Memory B cell (primary cell): ENCODE data around the gene EGFL8.
A peak's percentile ranks its signal among the peaks of the same experiment; 100 is the strongest.

Experiments
- ATAC-seq: fragments of 150-1000 bp; cut with Tn5 transposase; 2 replicates; pipeline ENCODE4 v1.10.0; 2021; ENCODE audit warnings: low read depth, mild to moderate bottlenecking, moderate library complexity
- DNase-seq, 2 donors: peaks; one replicate each; pipeline ENCODE4 v3.0.0; 2022; ENCODE audit warnings: low spot score in 2 of 2
- H3K27ac Mint-ChIP-seq: one replicate; pipeline ENCODE4 v1.8.0; 2022; ENCODE audit warnings: mild to moderate bottlenecking, moderate library complexity, mixed read lengths
- H3K27me3 Mint-ChIP-seq: one replicate; pipeline ENCODE4 v1.8.0; 2022; ENCODE audit warnings: mixed read lengths
- H3K36me3 Mint-ChIP-seq: one replicate; pipeline ENCODE4 v1.8.0; 2022; ENCODE audit warnings: mild to moderate bottlenecking, mixed read lengths
- H3K4me1 Mint-ChIP-seq: one replicate; pipeline ENCODE4 v1.8.0; 2022; ENCODE audit warnings: mixed read lengths
- H3K4me3 Mint-ChIP-seq: one replicate; pipeline ENCODE4 v1.8.0; 2022; ENCODE audit warnings: mild to moderate bottlenecking, moderate library complexity, mixed read lengths
- H3K9me3 Mint-ChIP-seq: one replicate; pipeline ENCODE4 v1.8.0; 2022; ENCODE audit warnings: mixed read lengths

EGFL8 gene

DNA sequence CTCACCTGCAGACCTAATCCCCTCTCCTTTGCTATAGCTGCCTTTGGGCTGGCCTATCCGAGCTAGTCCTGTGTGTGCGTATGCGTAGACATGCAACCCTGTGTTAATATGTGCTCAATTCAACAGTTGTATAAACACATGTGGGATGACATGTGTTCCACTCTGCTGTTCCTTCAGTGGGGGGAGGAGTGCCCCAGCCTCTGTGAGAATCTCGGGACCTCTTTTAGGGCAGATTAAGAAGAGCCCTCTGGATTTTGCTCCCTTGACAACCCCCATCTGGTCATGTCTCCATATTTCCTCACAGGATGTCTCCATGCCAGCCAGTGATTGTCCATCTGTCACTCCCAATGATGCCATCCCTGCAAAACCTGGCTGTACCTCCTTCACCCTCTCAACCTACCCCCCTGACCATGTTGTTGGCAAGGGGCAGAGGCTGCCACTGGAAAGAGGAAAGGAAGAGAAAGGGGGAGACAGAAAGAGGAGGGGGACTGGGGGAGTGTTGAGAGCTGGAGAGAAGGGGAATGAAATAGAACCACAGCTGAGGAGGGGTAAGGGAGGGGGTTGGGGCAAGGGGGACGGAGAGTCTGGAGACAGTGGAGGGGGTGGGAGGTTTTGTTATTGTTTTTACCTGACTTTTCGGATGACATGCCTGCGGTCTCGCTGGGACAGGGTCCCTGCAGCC is 13.1 kb upstream of the EGFL8 start:
- DNase-seq (no peak), ATAC-seq (no peak)
- Mint-ChIP-seq H3K4me1 (peaks cover 24% of the 10 kb centered on the region), H3K4me3 (no peak overlapping the region), H3K27ac (no peak overlapping the region), H3K36me3 (no peaks in the 10 kb centered on the region), H3K9me3 (no peaks in the 10 kb centered on the region), H3K27me3 (peaks cover 37% of the 10 kb centered on the region)

DNA sequence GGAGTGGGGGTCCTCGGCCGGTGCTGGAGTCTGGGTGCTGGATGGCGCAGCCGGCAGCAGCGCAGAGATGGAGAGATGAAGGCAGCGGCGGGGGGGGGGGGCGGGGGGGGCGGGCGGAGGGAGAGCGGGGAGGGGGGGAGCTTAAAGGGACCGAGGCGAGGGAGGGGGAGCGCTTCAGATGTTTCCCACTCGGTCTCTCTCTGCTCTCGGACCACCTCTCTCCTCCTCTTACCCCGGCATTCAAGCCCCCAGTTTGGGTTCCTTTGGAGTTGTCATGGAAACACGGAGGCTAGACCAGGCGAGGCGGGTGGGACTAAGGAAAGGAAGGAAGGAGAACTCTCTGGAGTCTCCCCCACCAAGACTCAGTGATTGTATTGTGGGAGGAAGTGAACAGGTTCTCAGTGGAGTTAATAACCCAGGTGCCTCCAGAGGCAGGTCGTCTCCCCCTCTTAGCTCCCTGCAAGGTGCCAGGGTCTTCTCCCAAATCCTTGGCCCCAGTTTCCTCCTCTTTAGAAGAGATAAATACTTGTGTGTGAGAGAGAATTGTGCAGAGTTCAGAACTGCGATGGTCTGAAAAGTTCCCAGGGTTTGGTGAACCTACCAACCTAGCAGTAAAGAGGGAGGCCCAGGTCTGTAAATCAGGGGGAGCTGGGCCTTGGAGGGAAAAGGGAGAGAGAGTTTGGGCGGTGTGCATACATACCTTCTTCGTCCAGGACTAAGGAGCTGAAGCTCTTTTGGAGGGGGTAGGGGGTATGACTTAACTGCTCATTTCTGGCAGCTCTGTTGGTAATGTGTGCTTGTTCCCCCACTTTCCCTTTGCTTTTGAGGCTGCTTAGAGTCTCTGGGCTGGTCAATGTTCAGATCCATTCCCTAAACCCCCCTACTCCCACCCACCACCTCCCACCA is 12.3 kb upstream of the EGFL8 start, which contains the start of gene PRRT1:
Gene PRRT1 (minus strand): TSS at position 77 of the 906 bp plus-strand sequence. CDS start 112 bp downstream, outside the sequence.
- Mint-ChIP-seq H3K4me1 (peaks cover 24% of the 10 kb centered on the region), H3K9me3 (no peaks in the 10 kb centered on the region), H3K4me3 (no peak within 1 kb of the TSS), H3K36me3 (no peaks in the 10 kb centered on the region), H3K27me3 (peaks cover 33% of the 10 kb centered on the region), H3K27ac (no peak within 1 kb of the TSS)
- ATAC-seq (no peak), DNase-seq (no peak)

DNA sequence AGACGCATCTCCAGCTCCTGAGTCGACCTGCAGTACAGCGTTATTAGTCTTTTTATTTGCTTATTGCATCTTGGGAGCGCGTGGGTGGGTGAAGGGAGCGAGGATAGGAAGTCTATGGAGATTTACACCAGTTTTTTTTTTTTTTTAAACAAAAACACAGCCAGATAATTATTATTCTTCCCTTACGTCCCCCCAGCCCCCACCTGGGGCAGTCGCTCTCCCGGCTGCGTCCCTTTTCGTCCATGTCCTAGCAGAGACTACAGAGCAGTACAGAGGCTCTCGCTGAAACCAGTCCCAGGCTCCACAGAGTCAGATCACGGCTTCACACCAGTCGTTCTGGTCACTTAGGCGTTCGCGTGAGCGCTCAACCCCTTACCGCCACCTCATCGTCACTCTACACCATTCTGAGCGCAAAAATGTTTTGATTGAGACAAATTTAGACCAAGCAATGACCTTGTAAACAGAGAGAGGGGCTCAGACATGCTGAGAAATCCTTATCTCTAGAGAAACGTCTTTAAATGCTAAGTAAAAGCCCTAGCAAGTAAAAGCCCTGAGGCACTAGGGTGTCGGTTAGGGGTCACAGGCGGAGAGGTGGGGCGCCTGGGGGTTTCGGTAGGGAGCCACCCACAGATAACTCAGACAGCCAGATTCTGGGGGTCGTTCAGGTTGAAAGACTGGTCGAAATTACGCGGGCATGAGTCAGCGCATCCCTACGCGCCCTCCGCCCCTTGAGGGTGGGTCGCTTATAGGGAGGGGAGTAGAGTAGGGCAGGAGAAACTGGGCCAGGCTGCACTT is 11.4 kb upstream of the EGFL8 start:
- no peak overlapping the region for H3K27ac Mint-ChIP-seq
- no peaks in the 10 kb centered on the region for H3K9me3 Mint-ChIP-seq
- peak overlapping the region; percentile 67 for H3K4me3 Mint-ChIP-seq
- H3K27me3 Mint-ChIP-seq: peaks cover 31% of the 10 kb centered on the region
- peaks cover 24% of the 10 kb centered on the region for H3K4me1 Mint-ChIP-seq
- ATAC-seq (no peak), DNase-seq (no peak)
- no peaks in the 10 kb centered on the region for H3K36me3 Mint-ChIP-seq

DNA sequence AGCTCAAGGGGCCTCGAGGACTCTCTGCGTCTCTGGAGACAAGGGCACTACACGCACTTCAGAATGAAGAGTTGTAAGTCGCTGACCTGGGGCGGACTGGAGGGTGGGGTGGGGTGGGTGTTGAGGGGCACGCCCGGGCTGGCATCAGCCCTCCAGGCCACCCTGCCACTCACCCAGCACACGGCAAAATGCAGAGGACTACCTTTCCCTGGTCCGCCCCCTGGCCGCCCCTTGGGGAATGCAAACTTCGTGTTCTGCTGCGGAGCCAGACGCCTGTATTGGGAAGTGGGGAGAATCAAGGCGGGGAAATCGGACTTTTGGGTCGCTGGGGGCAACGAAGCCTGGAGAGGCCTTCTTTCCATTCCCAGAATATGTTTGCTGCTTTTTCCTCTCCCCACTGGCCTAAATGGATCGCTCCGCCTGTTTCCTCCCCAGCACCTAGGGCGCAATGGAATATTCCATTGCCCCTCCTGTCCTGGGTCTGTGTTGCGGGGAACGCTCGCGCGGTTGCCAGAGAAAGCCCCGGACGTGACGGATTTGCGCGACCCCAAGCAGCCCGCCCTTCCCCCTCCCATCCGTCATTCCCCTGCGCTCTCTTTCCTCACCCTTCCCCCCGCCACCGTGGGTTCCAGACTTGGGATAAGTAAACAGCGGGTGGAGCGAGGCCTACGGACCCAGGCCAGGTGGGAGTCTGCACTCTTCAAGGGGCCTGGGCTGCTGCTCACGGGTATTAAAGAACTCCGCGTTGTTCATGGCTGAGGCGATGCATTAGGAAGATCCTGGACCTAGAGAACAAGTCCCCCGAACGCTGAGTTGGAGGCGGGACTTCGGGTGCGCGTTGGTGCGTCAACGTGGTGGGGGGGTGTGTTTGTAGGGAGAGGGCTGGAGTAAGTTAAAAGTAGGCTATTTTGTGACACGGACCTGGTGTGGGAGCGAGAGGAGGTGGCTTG is 10.6 kb upstream of the EGFL8 start, which contains the start of gene PPT2:
Gene PPT2 (plus strand): TSS at position 578 of the 950 bp plus-strand sequence. CDS start 454 bp downstream, outside the sequence.
- ATAC-seq: peak; percentile 41
- H3K36me3 Mint-ChIP-seq: peaks cover 2% of the 10 kb centered on the region

DNA sequence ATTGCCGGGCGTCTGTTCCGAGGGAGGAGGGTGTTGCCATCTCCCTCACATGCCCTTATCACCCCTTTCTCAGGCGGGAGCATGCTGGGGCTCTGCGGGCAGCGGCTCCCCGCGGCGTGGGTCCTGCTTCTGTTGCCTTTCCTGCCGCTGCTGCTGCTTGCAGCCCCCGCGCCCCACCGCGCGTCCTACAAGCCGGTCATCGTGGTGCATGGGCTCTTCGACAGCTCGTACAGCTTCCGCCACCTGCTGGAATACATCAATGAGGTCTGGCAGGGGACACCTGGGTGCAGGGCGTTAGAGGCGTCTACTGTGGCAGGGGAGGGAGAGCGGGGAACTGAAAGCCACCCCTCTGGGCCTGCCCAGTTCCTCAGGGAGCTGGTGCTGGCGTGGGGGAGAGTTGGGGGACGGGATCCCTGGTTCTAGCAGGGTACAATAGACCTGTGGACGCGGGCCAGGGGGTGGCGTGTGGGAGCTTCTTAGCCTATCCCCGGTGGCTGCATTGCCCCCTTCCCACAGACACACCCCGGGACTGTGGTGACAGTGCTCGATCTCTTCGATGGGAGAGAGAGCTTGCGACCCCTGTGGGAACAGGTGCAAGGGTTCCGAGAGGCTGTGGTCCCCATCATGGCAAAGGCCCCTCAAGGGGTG is 9.8 kb upstream of the EGFL8 start:
- Mint-ChIP-seq H3K27ac (peak overlapping the region; percentile 0), H3K27me3 (peaks cover 22% of the 10 kb centered on the region), H3K4me1 (peaks cover 24% of the 10 kb centered on the region), H3K4me3 (peak overlapping the region; percentile 84), H3K36me3 (peaks cover 2% of the 10 kb centered on the region), H3K9me3 (no peaks in the 10 kb centered on the region)
- DNase-seq (peak; percentile 53 to 66), ATAC-seq (peak; percentile 87)

More for the DNA sequence above, 10.6 kb upstream of the EGFL8 start, which contains the start of gene PPT2:
- H3K9me3 Mint-ChIP-seq: no peaks in the 10 kb centered on the region
- peak within 1 kb of the TSS; percentile 0 for H3K27ac Mint-ChIP-seq
- H3K27me3 Mint-ChIP-seq: peaks cover 25% of the 10 kb centered on the region
- peak within 1 kb of the TSS; percentile 84 for H3K4me3 Mint-ChIP-seq
- DNase-seq: no peak
- peaks cover 24% of the 10 kb centered on the region for H3K4me1 Mint-ChIP-seq

DNA sequence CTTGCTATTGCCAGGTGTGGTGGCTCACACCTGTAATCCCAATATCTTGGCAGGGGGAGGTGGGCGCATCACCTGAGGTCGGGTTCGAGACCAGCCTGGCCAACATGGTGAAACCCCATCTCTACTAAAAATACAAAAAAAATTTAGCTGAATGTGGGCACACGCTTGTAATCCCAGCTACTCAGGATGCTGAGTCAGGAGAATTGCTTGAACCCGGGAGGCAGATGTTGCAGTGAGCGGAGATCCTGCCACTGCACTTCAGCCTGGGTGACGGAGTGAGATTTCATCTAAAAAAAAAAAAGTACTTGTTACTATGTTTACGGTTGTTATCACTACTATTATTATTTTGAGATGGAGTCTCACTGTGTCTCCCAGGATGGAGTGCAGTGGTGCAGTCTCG is 7.5 kb upstream of the EGFL8 start:
- DNase-seq (no peak), ATAC-seq (no peak)
- H3K4me1 Mint-ChIP-seq: peaks cover 21% of the 10 kb centered on the region

DNA sequence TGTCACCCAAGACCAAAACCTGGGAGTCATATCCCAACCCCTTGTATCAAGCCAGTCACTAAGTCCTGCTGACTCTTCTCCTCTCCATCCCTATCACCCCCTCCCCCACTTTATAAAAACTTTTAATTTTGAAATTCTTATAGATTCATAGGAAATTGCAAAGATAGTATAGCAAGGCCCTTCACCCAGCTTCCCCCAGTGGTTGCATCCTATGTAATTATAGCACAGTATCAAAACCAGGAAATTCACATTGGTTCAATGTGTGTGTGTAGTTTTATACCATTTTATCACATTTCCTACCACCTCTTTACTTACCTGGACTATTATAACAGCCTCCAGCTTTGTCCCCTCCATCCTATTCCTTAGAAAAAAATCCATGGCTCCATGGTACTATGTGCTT is 6.3 kb upstream of the EGFL8 start:
- H3K4me1 Mint-ChIP-seq: peaks cover 18% of the 10 kb centered on the region
- no peaks in the 10 kb centered on the region for H3K9me3 Mint-ChIP-seq
- no peak for DNase-seq
- no peak for ATAC-seq
- H3K27me3 Mint-ChIP-seq: peaks cover 4% of the 10 kb centered on the region
- no peak overlapping the region for H3K4me3 Mint-ChIP-seq
- no peak overlapping the region for H3K27ac Mint-ChIP-seq
- peaks cover 2% of the 10 kb centered on the region for H3K36me3 Mint-ChIP-seq

More for the DNA sequence above, 7.5 kb upstream of the EGFL8 start:
- peaks cover 7% of the 10 kb centered on the region for H3K27me3 Mint-ChIP-seq
- no peaks in the 10 kb centered on the region for H3K9me3 Mint-ChIP-seq
- H3K27ac Mint-ChIP-seq: no peak overlapping the region
- peaks cover 2% of the 10 kb centered on the region for H3K36me3 Mint-ChIP-seq
- H3K4me3 Mint-ChIP-seq: no peak overlapping the region

DNA sequence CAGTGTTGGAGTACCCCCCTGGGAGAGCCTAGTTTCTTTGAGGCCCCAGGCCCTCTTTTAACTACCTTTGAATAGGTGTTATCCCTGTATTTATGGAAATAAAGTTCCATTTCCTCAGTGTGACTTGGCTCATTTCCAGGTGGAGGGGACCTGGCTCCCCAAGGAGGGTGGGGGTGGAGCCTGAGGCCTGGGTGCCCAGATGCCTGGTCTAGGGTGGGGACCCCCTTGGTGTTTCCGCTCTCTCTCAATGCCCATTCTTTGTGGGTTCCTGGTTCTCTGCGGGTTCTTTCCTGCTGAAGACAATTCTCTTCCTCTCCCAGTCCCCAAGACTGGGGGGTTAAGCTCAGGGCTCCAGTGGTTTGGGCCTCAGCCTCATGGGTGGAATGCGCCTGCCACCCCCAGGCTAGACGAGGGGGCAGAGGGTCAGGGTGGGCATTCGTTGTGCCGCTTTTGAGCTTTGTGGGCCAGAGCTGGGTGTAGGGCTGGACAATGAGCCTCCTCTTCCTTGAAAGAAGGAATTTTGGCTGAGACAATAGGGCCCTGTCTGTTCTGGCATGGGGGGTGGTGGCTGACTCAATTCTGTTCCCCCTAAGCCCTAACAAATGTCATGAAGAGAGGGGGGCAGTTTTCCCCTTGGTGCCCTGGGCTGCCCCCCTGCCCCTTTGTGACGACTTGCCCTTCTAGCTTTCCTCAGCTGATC is 686 bp upstream of the EGFL8 start:
- H3K36me3 Mint-ChIP-seq: peaks cover 5% of the 10 kb centered on the region
- ATAC-seq: no peak
- H3K9me3 Mint-ChIP-seq: no peaks in the 10 kb centered on the region
- no peak overlapping the region for H3K27ac Mint-ChIP-seq
- no peaks in the 10 kb centered on the region for H3K27me3 Mint-ChIP-seq
- H3K4me1 Mint-ChIP-seq: peaks cover 3% of the 10 kb centered on the region
- no peak for DNase-seq
- H3K4me3 Mint-ChIP-seq: no peak overlapping the region

DNA sequence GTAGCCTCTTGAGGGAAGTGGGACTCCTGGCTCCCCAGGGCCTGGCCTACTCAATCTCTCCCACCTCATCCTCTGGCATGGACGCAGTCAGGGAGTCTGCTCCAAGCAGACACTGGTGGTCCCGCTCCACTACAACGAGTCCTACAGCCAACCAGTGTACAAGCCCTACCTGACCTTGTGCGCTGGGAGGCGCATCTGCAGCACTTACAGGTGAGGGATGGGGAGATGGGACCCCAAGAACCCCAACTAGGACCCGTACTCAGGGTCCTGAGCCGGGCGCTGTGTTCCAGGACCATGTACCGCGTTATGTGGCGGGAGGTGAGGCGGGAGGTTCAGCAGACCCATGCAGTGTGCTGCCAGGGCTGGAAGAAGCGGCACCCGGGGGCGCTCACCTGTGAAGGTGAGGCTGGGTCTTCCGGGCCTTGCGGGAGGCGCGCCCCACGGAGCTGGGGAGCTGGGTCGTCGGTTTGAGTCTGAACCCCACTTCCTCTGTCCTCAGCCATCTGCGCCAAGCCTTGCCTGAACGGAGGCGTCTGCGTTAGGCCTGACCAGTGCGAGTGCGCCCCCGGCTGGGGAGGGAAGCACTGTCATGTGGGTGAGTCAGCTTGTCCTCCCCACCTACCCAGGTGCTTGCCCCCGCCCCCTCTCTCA is 2.1 kb downstream of the EGFL8 start:
- no peak for ATAC-seq
- H3K9me3 Mint-ChIP-seq: no peaks in the 10 kb centered on the region
- no peak overlapping the region for H3K27ac Mint-ChIP-seq
- no peak for DNase-seq
- peaks cover 9% of the 10 kb centered on the region for H3K4me1 Mint-ChIP-seq
- H3K36me3 Mint-ChIP-seq: peaks cover 26% of the 10 kb centered on the region
- no peaks in the 10 kb centered on the region for H3K27me3 Mint-ChIP-seq
- H3K4me3 Mint-ChIP-seq: no peak overlapping the region

DNA sequence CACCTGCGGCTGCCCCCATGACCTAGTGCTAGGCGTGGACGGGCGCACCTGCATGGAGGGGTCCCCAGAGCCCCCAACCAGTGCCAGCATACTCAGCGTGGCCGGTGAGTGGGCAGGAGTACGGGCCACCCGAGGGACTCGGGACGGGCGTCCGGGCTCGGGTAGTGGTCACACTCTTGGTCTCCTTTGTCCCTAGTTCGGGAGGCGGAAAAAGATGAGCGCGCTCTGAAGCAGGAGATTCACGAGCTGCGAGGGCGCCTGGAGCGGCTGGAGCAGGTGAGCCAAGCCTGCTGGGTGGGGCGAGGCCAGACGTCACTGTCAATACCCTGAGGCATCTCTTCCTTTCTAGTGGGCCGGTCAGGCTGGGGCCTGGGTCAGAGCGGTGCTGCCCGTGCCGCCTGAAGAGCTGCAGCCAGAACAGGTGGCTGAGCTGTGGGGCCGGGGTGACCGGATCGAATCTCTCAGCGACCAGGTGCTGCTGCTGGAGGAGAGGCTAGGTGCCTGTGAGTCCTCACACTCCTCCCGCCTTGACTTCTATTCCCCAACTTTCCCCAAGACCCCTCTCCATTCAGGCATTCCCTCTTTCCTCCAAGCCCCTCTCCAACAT is 2.9 kb downstream of the EGFL8 start:
- ATAC-seq (no peak), DNase-seq (no peak)
- Mint-ChIP-seq H3K4me3 (no peak overlapping the region), H3K36me3 (peaks cover 26% of the 10 kb centered on the region), H3K4me1 (peaks cover 9% of the 10 kb centered on the region), H3K27ac (no peak overlapping the region), H3K27me3 (no peaks in the 10 kb centered on the region), H3K9me3 (no peaks in the 10 kb centered on the region)

DNA sequence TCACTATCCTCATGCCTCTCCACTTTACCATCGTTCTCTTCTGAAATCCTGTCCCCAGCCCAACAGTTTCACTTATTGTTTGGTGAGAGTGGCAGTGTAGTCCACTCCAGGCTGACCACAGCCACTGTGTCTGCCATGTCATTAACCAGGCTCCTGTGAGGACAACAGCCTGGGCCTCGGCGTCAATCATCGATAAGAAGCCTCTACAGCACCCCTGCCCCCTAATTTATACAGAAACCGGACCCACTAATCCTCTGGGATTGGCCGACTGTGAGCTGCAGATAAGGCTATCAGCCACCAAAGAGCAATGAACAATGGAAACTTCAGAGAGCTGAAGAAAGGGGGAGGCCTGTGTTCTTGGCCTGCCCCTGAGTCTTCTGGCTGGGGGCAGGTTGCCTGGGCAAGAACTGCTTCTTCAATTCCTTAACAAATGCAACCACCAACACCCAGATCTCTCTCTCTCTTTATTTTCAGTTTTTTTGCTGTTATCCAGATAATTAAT is 3.4 kb downstream of the EGFL8 start:
- Mint-ChIP-seq H3K4me1 (peaks cover 12% of the 10 kb centered on the region), H3K27me3 (no peaks in the 10 kb centered on the region), H3K4me3 (no peak overlapping the region), H3K36me3 (peaks cover 26% of the 10 kb centered on the region), H3K9me3 (no peaks in the 10 kb centered on the region), H3K27ac (no peak overlapping the region)
- no peak for DNase-seq
- no peak for ATAC-seq
